ENCODE results near the gene PDIA6.

DNA sequence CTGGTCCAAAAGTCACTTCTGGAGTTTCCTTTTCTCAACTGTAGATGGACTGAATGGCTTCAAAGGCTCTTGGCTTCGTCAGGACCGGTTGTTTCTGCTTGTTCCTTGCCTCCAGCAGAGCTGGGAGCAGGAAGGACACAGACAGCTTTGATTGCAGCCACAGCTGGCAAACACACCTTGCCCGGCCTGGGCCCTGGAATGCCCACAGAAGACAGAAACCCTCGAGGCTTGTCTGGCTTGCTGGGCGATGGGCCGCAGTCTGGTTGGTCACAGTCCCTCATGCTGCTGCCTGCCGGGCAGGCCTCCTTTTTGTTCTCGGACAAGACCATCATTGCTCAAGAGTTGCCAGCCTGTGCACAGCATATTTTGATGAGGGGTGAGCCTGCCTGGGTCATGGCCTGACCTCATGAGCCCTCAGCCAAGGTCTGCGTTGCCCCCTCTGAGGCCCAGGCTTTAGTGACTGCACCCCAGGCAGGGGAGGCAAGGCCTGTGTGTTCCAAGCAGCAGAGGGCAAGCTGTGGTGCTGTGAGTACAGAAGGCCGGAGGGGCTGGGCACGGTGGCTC lies 53.4 kb downstream of the PDIA6 start:
- TF ChIP-seq, protein P1, sequence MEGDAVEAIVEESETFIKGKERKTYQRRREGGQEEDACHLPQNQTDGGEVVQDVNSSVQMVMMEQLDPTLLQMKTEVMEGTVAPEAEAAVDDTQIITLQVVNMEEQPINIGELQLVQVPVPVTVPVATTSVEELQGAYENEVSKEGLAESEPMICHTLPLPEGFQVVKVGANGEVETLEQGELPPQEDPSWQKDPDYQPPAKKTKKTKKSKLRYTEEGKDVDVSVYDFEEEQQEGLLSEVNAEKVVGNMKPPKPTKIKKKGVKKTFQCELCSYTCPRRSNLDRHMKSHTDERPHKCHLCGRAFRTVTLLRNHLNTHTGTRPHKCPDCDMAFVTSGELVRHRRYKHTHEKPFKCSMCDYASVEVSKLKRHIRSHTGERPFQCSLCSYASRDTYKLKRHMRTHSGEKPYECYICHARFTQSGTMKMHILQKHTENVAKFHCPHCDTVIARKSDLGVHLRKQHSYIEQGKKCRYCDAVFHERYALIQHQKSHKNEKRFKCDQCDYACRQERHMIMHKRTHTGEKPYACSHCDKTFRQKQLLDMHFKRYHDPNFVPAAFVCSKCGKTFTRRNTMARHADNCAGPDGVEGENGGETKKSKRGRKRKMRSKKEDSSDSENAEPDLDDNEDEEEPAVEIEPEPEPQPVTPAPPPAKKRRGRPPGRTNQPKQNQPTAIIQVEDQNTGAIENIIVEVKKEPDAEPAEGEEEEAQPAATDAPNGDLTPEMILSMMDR (IDR thresholded peaks at IDR 0.05): no peak
- no peak for TF ChIP-seq POLR2AphosphoS5 (IDR thresholded peaks at IDR 0.05; ENCODE audit: low read depth, low read length)
